ENCODE results near the gene FNTB. TPM values are rescaled to one million over a fixed set of nuclear protein-coding genes. Genes with fewer than 3 reads are reported as not detected.

FNTB gene
- total and polyA plus RNA-seq, 2 of the 13 experiments (the other 11 are each of a cell fraction or from before 2014, with no cell fraction given): 23.6 to 28.5 TPM

- Histone ChIP-seq H3K36me3 (replicated peaks in 1 of 2; ENCODE audit: control insufficient read depth in 1 of 2, insufficient read depth in 2 of 2, low read length in 2 of 2) (peaks cover 11 to 38% of the 10 kb centered on the region in 2 experiments), H4K20me1 (ENCODE audit: insufficient read depth, low read length) (no peaks in the 10 kb centered on the region), H3K27me3 (ENCODE audit: control insufficient read depth in 1 of 2, insufficient read depth in 2 of 2, low read length in 2 of 2) (no peaks in the 10 kb centered on the region), H3K27ac (ENCODE audit: extremely low read length, insufficient read depth, low read length) (no peak overlapping the region), H3K9me3 (ENCODE audit: low read length) (no peaks in the 10 kb centered on the region), H3K4me1 (ENCODE audit: insufficient read depth, low read length) (peaks cover 22% of the 10 kb centered on the region), H2AFZ (ENCODE audit: low read length) (no peak overlapping the region), H3K79me2 (ENCODE audit: insufficient read depth, low read length) (no peaks in the 10 kb centered on the region), H3K4me2 (ENCODE audit: low read depth, low read length) (no peak overlapping the region), H3K9ac (ENCODE audit: insufficient read depth, low read depth, low read length) (no peak overlapping the region), H3K4me3 (replicated peaks in 1 of 3; ENCODE audit: insufficient read depth in 1 of 3, low read depth in 2 of 3, low read length in 3 of 3) (no peak overlapping the region)
- WGBS (ENCODE audit: low lambda C conversion rate): 63% methylated on average over 3 of the region's 3 CpGs
- BruUV-seq (replicated peaks): no TSS peak
- TF ChIP-seq BCL6 (CRISPR knock-in tag; IDR thresholded peaks at IDR 0.05) (no peak), RFXANK (CRISPR knock-in tag; IDR thresholded peaks at IDR 0.05) (no peak), ADNP (CRISPR knock-in tag; IDR thresholded peaks at IDR 0.05) (no peak), IKZF4 (CRISPR knock-in tag; IDR thresholded peaks at IDR 0.05; ENCODE audit: borderline replicate concordance, low read depth, not compliant biosample characterization) (no peak), NFYC (CRISPR knock-in tag; IDR thresholded peaks at IDR 0.05) (no peak), HNF4G (IDR thresholded peaks at IDR 0.05; ENCODE audit: borderline replicate concordance, low read depth, low read length) (no peak), HNF4G (CRISPR knock-in tag; IDR thresholded peaks at IDR 0.05; ENCODE audit: borderline replicate concordance, low read depth) (no peak), ZNF512B (CRISPR knock-in tag; IDR thresholded peaks at IDR 0.05; ENCODE audit: borderline replicate concordance) (no peak), ZNF614 (CRISPR knock-in tag; IDR thresholded peaks at IDR 0.05; ENCODE audit: borderline replicate concordance) (no peak), ZFY (CRISPR knock-in tag; IDR thresholded peaks at IDR 0.05) (no peak), NFYB (CRISPR knock-in tag; IDR thresholded peaks at IDR 0.05) (no peak), MBD4 (IDR thresholded peaks at IDR 0.05; ENCODE audit: borderline replicate concordance, low read length) (no peak)
- intact Hi-C loops (cut with micrococcal nuclease; ENCODE audit: unreplicated experiment): no loop called here
- no peak for DNase-seq (ENCODE audit: low spot score)
- in situ Hi-C loops (cut with HindIII; ENCODE audit: extremely low pct_ligation_motif_present, low pct_unique_long_range_greater_than_20kb): no loop called here
- ChIA-PET CTCF (ENCODE audit: low intra/inter-chr PET ratio, low total read pairs) (no interaction called here), POLR2A (no interaction called here)
- FAIRE-seq: no peak
- ATAC-seq: no peak
These were observed 87.9 kb downstream of the FNTB start for GRCh38 chr14:65074449-65075150.
